OCI-LY7 (cell line): Measurements from ENCODE around the gene SLC4A5. TPM values are rescaled to one million over a fixed set of nuclear protein-coding genes. Genes with fewer than 3 reads are reported as not detected.

Experiments
- BruUV-seq: library from RNA; stranded (reverse); fragments of 400-500 nt; replicated peaks from 2 replicates; lab custom pipeline; 2021; lab: Mats Ljungman, UMichigan
- CTCF ChIA-PET: fragments of 300-600 bp; sonication (Branson Sonifier 250); formaldehyde crosslinking; loops from one replicate; lab custom pipeline; 2022; ENCODE audit warnings: antibody characterized with exemption; ENCODE audit not compliant: unreplicated experiment; lab: Charles Lee
- POLR2A ChIA-PET: fragments of 300-600 bp; sonication (Branson Sonifier 250); formaldehyde crosslinking; loops from one replicate; lab custom pipeline; 2022; ENCODE audit warnings: antibody characterized with exemption; lab: Charles Lee
- DNase-seq: peaks from one replicate; pipeline ENCODE4 v3.0.0-alpha.2; 2015; ENCODE audit warnings: low spot score
- H2AFZ ChIP-seq: fragments of 200-600 bp; sonication (generic), shearing (Covaris generic); 2 replicates; pipeline ENCODE4 v1.6.1; 2014; ENCODE audit warnings: mild to moderate bottlenecking, antibody characterized with exemption, low read length, moderate library complexity
- H3K27ac ChIP-seq: fragments of 200-600 bp; sonication (generic); 2 replicates; pipeline ENCODE4 v1.5.1; 2014; ENCODE audit warnings: mixed run types, low read depth, mild to moderate bottlenecking, moderate library complexity, low read length, inconsistent platforms; ENCODE audit not compliant: poor library complexity, severe bottlenecking
- H3K36me3 ChIP-seq: fragments of 200-600 bp; sonication (generic); 2 replicates; pipeline ENCODE4 v1.6.1; 2014; ENCODE audit warnings: mild to moderate bottlenecking, antibody characterized with exemption, low read length, moderate library complexity, mixed read lengths; ENCODE audit not compliant: insufficient read depth
- H3K4me1 ChIP-seq: fragments of 200-600 bp; sonication (generic); 2 replicates; pipeline ENCODE4 v1.5.1; 2014; ENCODE audit warnings: mild to moderate bottlenecking, low read length; ENCODE audit not compliant: insufficient read depth, poor library complexity, severe bottlenecking
- H3K4me2 ChIP-seq: fragments of 200-600 bp; sonication (generic); 2 replicates; pipeline ENCODE4 v1.6.1; 2014; ENCODE audit warnings: mild to moderate bottlenecking, low read length
- H3K4me3 ChIP-seq: fragments of 200-600 bp; sonication (generic); 2 replicates; pipeline ENCODE4 v1.5.1; 2014; ENCODE audit warnings: mild to moderate bottlenecking, low read depth, low read length; ENCODE audit not compliant: poor library complexity, severe bottlenecking
- H3K79me2 ChIP-seq: fragments of 200-600 bp; sonication (generic); 2 replicates; pipeline ENCODE4 v1.6.1; 2016; ENCODE audit warnings: low read depth, mild to moderate bottlenecking, low read length, moderate library complexity, mixed read lengths; ENCODE audit not compliant: insufficient read depth
- H3K9me2 ChIP-seq: fragments of 200-600 bp; sonication (generic); 2 replicates; pipeline ENCODE4 v1.6.1; 2016; ENCODE audit warnings: mild to moderate bottlenecking, low read length, mixed read lengths; ENCODE audit not compliant: insufficient read depth
- H3K9me3 ChIP-seq: fragments of 200-600 bp; sonication (generic); 2 replicates; pipeline ENCODE4 v1.6.1; 2014; ENCODE audit warnings: mild to moderate bottlenecking, mixed run types, low read length, mixed read lengths
- H4K20me1 ChIP-seq: fragments of 200-600 bp; sonication (generic); 2 replicates; pipeline ENCODE4 v1.6.1; 2014; ENCODE audit warnings: mild to moderate bottlenecking, antibody characterized with exemption, low read length, moderate library complexity, mixed read lengths; ENCODE audit not compliant: insufficient read depth
- CTCF ChIP-seq: fragments of 200-600 bp; sonication (generic); conservative IDR thresholded peaks from 2 replicates; pipeline ENCODE4 v1.5.1; 2014; ENCODE audit warnings: mild to moderate bottlenecking, antibody characterized with exemption, low read length, moderate library complexity, mixed read lengths
- EZH2phosphoT487 ChIP-seq: fragments of 200-600 bp; sonication (generic); IDR thresholded peaks from 2 replicates; pipeline ENCODE4 v1.6.1; 2018; ENCODE audit warnings: low read depth, borderline replicate concordance, mild to moderate bottlenecking, mixed run types, antibody characterized with exemption, low read length, moderate library complexity, mixed read lengths
- intact Hi-C: fragments of 100-400 bp; cut with micrococcal nuclease; formaldehyde crosslinking; loops from one replicate; pipeline ENCODE4 v1.10.0; 2022; ENCODE audit not compliant: unreplicated experiment
- total RNA-seq, 2 experiments: library from RNA; depleted of rRNA in 1 of 2; stranded (reverse); fragments of >200 nt in 1 of 2; shearing (Covaris generic) in 1 of 2; gene quantifications; 2 replicates each; pipeline ENCODE4 v1.2.3, GENCODE V29; 2014 to 2022

The SLC4A5 gene
- total RNA-seq, 2 experiments from 2014 or later = 1.2 to 7.0 TPM

GRCh38 chr2:74297950-74298349, 45.3 kb downstream of the SLC4A5 start:
- no peak overlapping the region for H2AFZ ChIP-seq
- DNase-seq = no peak
- H3K27ac ChIP-seq = peak overlapping the region; percentile 58
- intact Hi-C loops = no loop called here
- H4K20me1 ChIP-seq = no peaks in the 10 kb centered on the region
- H3K9me3 ChIP-seq = peaks cover 11% of the 10 kb centered on the region; the same call in 1 of the 2 replicates
- BruUV-seq = no TSS peak
- ChIA-PET CTCF (no interaction called here), POLR2A (no interaction called here)
- peak overlapping the region; percentile 34 for H3K4me2 ChIP-seq
- H3K36me3 ChIP-seq = no peaks in the 10 kb centered on the region
- no peaks in the 10 kb centered on the region for H3K9me2 ChIP-seq
- no peaks in the 10 kb centered on the region for H3K79me2 ChIP-seq
- peaks cover 21% of the 10 kb centered on the region for H3K4me1 ChIP-seq
- no peak overlapping the region for H3K4me3 ChIP-seq
- TF ChIP-seq EZH2phosphoT487 (no peak), CTCF (no peak)

- Histone ChIP-seq H3K9me3 (peaks cover 11% of the 10 kb centered on the region; the same call in 1 of the 2 replicates), H3K36me3 (no peaks in the 10 kb centered on the region), H4K20me1 (no peaks in the 10 kb centered on the region), H3K27ac (peak overlapping the region; percentile 58), H2AFZ (no peak overlapping the region), H3K79me2 (no peaks in the 10 kb centered on the region), H3K9me2 (no peaks in the 10 kb centered on the region), H3K4me3 (no peak overlapping the region), H3K4me1 (peaks cover 21% of the 10 kb centered on the region), H3K4me2 (peak overlapping the region; percentile 34)
- no peak for TF ChIP-seq CTCF
- TF ChIP-seq EZH2phosphoT487 = no peak
- peak; percentile 76 for DNase-seq
- intact Hi-C loops = no loop called here
- BruUV-seq = no TSS peak
- CTCF ChIA-PET = interaction anchor here (0.5 kb wide), 1 partner anchor 553 kb away, joined by 3 read pairs; no protein-coding TSS in a partner anchor
- POLR2A ChIA-PET = interaction anchor here (0.7 kb wide), 1 partner anchor 19 kb away, joined by 4 read pairs; no protein-coding TSS in a partner anchor
Measured at GRCh38 chr2:74297391-74297790, 45.8 kb downstream of the SLC4A5 start.
